HepG2 (cell line): ENCODE results near the gene ZNF428. TPM values are rescaled to one million over a fixed set of nuclear protein-coding genes. Genes with fewer than 3 reads are reported as not detected.

Source experiments
- HNRNPK ChIP-seq: fragments of 200-400 bp; formaldehyde crosslinking; IDR thresholded peaks from 2 replicates; pipeline ENCODE4 v1.6.1; 2018; ENCODE audit warnings: low read length, low read depth, moderate library complexity, mild to moderate bottlenecking; ENCODE audit not compliant: poor library complexity, severe bottlenecking
- HNRNPL ChIP-seq: fragments of 200-400 bp; formaldehyde crosslinking; IDR thresholded peaks from 2 replicates; pipeline ENCODE4 v1.6.1; 2017; ENCODE audit warnings: mild to moderate bottlenecking, low read depth, low read length
- JUNB ChIP-seq: sonication (generic); formaldehyde crosslinking; IDR thresholded peaks from 2 replicates; pipeline ENCODE4 v1.8.0; 2022; ENCODE audit warnings: missing genetic modification reagents, mild to moderate bottlenecking, borderline replicate concordance
- KMT2A ChIP-seq: sonication (generic); formaldehyde crosslinking; IDR thresholded peaks from 2 replicates; pipeline ENCODE4 v1.4.0; 2020; ENCODE audit warnings: missing genetic modification reagents
- NFIB ChIP-seq: sonication (generic); formaldehyde crosslinking; IDR thresholded peaks from 2 replicates; pipeline ENCODE4 v1.9.0; 2021; ENCODE audit warnings: missing genetic modification reagents, mild to moderate bottlenecking, borderline replicate concordance
- PAXIP1 ChIP-seq: sonication (generic); formaldehyde crosslinking; conservative IDR thresholded peaks from 2 replicates; pipeline ENCODE4 v1.4.0; 2020; ENCODE audit warnings: mild to moderate bottlenecking, missing genetic modification reagents, moderate library complexity
- ZBTB3 ChIP-seq: sonication (generic); formaldehyde crosslinking; IDR thresholded peaks from 2 replicates; pipeline ENCODE4 v1.4.0; 2020; ENCODE audit warnings: low read depth, mild to moderate bottlenecking, moderate library complexity, missing genetic modification reagents, borderline replicate concordance
- ZNF574 ChIP-seq: sonication (generic); formaldehyde crosslinking; IDR thresholded peaks from 2 replicates; pipeline ENCODE4 v1.4.0; 2020; ENCODE audit warnings: missing genetic modification reagents
- ZNF687 ChIP-seq: sonication (generic); formaldehyde crosslinking; IDR thresholded peaks from 2 replicates; pipeline ENCODE4 v1.5.1; 2020; ENCODE audit warnings: mild to moderate bottlenecking, missing genetic modification reagents, moderate library complexity
- polyA plus RNA-seq, 8 experiments: library from polyadenylated mRNA; depleted of rRNA in 3 of 8; stranded (reverse) in 7 of 8; unstranded in 1 of 8; fragments of >200 nt; fragmentation: Illumina TruSeq in 4 of 8; extraction: Trizol in 4 of 8; gene quantifications; 2 replicates each; pipeline versions ENCODE4 v1.2.1 to v1.2.3, GENCODE V29; 2011 to 2016; ENCODE audit warnings: low read depth in 4 of 8, missing spikeins in 1 of 8, mixed read lengths in 1 of 8; ENCODE audit not compliant: insufficient read depth in 1 of 8
- total RNA-seq, 5 experiments: library from RNA; depleted of rRNA; stranded (reverse); fragments of >200 nt; fragmentation: Illumina TruSeq; extraction: Trizol; gene quantifications; 2 replicates each; pipeline ENCODE4 v1.2.3, GENCODE V29; 2016; ENCODE audit warnings: low read depth in 1 of 5

Gene ZNF428
- total and polyA plus RNA-seq, 2 of the 13 experiments (the other 11 are each of a cell fraction or from before 2014, with no cell fraction given) = 10.4 to 26.9 TPM

GRCh38 chr19:43634872-43635560, 15.6 kb upstream of the ZNF428 start (continued):
- TF ChIP-seq HNRNPK (no peak), HNRNPL (no peak), PAXIP1 (CRISPR knock-in tag) (peak; percentile 92), ZNF687 (CRISPR knock-in tag) (peak; percentile 75), ZBTB3 (CRISPR knock-in tag) (no peak), NFIB (CRISPR knock-in tag) (no peak), JUNB (CRISPR knock-in tag) (no peak), ZNF574 (CRISPR knock-in tag) (peak; percentile 36; the same call in 1 of the 2 replicates), KMT2A (CRISPR knock-in tag) (no peak; the same call in 1 of the 2 replicates)
- TF ChIP-seq, all 625 proteins: peak for 143
